Stimulated activated naive CD8-positive, alpha-beta T cell treated with anti-CD3 and anti-CD28 coated beads, Interleukin-15, amount 100 ng/mL, for 72 hours (primary cell): ENCODE data around the gene MTTP.

ENCODE experiments used
- ATAC-seq: fragments of 150-1000 bp; cut with Tn5 transposase; 2 replicates; pipeline ENCODE4 v1.10.0; 2021; ENCODE audit warnings: mild to moderate bottlenecking, moderate library complexity
- DNase-seq, 2 donors: peaks; one replicate each; pipeline ENCODE4 v3.0.0; 2021 to 2022
- H3K27ac Mint-ChIP-seq, 2 donors: one replicate each; pipeline ENCODE4 v1.8.0; 2022; ENCODE audit warnings: mild to moderate bottlenecking in 2 of 2, mixed read lengths in 2 of 2, moderate library complexity in 2 of 2
- H3K27me3 Mint-ChIP-seq: one replicate; pipeline ENCODE4 v1.8.0; 2022; ENCODE audit warnings: mixed read lengths
- H3K4me1 Mint-ChIP-seq: one replicate; pipeline ENCODE4 v1.8.0; 2022; ENCODE audit warnings: mild to moderate bottlenecking, mixed read lengths
- H3K4me3 Mint-ChIP-seq, 2 donors: one replicate each; pipeline ENCODE4 v1.8.0; 2022; ENCODE audit warnings: mild to moderate bottlenecking in 2 of 2, mixed read lengths in 2 of 2, moderate library complexity in 1 of 2
- H3K9me3 Mint-ChIP-seq, 2 donors: one replicate each; pipeline ENCODE4 v1.8.0; 2022; ENCODE audit warnings: mixed read lengths in 2 of 2

The MTTP gene

DNA sequence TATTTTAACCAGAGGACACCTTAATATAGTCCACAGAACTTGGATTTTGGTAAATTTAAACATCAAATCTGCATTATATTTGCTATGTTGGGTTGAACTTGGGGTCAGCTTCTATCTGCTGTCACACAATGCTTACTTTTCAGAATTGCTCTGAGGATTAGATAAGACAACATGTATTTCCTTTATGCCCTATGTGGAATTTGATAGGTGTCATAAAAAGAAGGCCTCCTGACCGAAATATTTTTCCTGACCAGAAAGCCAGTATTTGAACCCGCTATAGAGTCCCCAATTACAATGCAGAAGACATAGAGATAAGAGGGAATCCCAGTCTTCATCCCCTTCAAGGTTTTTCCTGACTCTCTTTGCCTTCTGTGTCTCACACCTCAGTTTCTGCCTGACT lies 4.1 kb downstream of the MTTP start:
- ATAC-seq (no peak), DNase-seq (no peak)
- H3K27me3 Mint-ChIP-seq: peaks cover 26% of the 10 kb centered on the region
- no peaks in the 10 kb centered on the region for H3K9me3 Mint-ChIP-seq
- no peaks in the 10 kb centered on the region for H3K4me1 Mint-ChIP-seq
- H3K27ac Mint-ChIP-seq: no peak overlapping the region
- no peak overlapping the region for H3K4me3 Mint-ChIP-seq

DNA sequence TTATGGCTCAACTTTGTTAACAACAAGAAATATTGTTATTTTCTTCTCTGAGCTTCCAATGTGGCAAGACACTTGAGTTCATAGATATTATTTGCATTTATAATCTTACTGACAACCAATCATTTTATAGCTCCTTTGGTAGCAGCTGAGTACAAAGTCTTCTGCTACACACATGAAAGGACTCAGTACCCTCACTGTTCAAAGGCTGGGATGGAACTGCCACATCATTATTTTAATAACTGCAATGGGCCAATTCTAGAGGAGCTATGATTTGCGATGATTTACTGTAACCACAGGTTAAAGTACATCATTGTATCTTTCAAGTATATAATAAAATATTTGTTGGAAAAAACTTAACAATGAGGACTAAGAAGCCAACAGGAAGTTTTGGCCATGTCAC lies 10.9 kb downstream of the MTTP start:
- no peaks in the 10 kb centered on the region for H3K4me1 Mint-ChIP-seq
- ATAC-seq: no peak
- DNase-seq: no peak
- no peaks in the 10 kb centered on the region for H3K9me3 Mint-ChIP-seq
- peaks cover 17% of the 10 kb centered on the region for H3K27me3 Mint-ChIP-seq
- no peak overlapping the region for H3K4me3 Mint-ChIP-seq
- no peak overlapping the region for H3K27ac Mint-ChIP-seq

DNA sequence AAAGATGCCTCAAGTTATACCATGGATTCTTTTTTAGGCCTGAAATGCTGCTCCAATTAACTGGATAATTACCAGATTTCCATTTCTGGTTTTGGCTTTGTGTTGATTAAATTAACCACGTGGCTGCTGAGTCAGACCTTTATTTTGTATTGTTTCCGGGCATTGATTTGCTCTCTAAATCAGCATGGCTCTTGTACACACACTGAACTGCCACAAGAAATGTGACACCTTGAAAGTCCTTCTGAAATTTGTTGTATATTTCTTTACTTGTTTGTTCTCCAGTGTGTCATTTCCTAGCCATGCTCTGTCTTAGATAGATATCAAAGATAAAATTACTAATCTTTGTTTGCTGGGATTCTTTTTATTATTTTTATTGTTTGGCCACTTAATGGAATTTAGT lies 11.7 kb downstream of the MTTP start:
- H3K27ac Mint-ChIP-seq: no peak overlapping the region
- H3K9me3 Mint-ChIP-seq: no peaks in the 10 kb centered on the region
- ATAC-seq (no peak), DNase-seq (no peak)
- H3K27me3 Mint-ChIP-seq: peaks cover 17% of the 10 kb centered on the region
- no peaks in the 10 kb centered on the region for H3K4me1 Mint-ChIP-seq
- no peak overlapping the region for H3K4me3 Mint-ChIP-seq

DNA sequence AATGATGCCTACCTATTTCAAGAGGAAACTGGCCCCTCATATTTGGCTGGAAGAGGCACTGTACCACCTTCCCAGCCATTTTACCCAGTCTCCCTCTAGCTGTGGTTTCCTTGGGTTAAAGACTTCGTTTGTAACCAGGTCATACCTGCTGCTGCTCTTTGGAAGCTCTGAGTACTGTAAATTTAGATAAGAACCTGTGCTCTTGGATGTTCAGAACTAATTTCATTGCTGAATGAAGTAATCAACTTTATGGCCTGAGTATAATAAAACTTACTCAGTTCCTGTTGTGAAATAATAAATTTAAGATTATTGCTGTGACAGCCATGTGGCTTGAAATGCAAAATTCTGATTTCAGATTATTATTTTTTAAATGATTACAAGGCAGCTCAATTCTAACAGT lies 12.2 kb downstream of the MTTP start:
- H3K27me3 Mint-ChIP-seq: peaks cover 12% of the 10 kb centered on the region
- no peak for DNase-seq

DNA sequence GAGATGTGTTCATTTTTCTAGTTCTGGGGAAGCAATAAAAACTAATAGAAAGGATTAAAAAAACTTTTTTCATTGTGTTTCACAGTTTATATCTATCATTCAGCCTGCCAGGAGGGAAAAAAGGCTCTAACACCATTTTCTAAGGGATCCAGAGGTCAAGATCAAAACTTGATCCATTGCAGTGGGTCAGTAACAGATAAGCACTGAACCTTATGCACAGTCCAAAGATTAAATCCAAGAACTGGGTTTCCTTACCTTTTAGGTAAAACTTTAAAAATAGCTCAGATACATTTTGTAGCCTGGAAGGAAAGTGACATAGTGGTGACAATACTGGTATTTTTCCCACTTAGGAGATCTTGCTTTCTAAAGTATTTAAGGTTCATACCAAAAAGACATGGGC lies 12.7 kb downstream of the MTTP start:
- no peaks in the 10 kb centered on the region for H3K4me1 Mint-ChIP-seq
- DNase-seq (no peak), ATAC-seq (no peak)
- H3K4me3 Mint-ChIP-seq: no peak overlapping the region
- no peaks in the 10 kb centered on the region for H3K9me3 Mint-ChIP-seq
- H3K27ac Mint-ChIP-seq: no peak overlapping the region
- peaks cover 9% of the 10 kb centered on the region for H3K27me3 Mint-ChIP-seq

More for the DNA sequence above, 12.2 kb downstream of the MTTP start:
- no peaks in the 10 kb centered on the region for H3K9me3 Mint-ChIP-seq
- no peaks in the 10 kb centered on the region for H3K4me1 Mint-ChIP-seq
- H3K27ac Mint-ChIP-seq: no peak overlapping the region
- no peak for ATAC-seq
- H3K4me3 Mint-ChIP-seq: no peak overlapping the region

DNA sequence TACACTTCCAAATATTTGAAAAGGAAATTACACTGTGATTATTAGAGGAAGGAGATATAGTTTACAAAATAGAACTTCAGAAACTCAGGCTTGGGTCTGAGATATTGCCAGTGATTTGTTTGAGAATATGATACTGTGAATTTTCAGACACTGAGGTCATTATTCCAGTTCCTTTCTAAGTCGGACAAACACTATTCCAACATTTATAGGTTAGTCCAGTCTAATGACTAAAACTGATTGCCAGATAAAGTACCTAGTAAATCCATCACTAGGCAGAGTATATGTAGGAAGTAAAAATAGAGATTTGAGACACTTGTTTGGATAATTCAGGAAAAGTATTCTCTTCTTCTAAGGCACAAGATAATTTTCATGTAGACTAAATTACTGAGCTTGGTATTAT lies 13.2 kb downstream of the MTTP start:
- DNase-seq: no peak
- Mint-ChIP-seq H3K9me3 (no peaks in the 10 kb centered on the region), H3K4me1 (no peaks in the 10 kb centered on the region), H3K27ac (no peak overlapping the region), H3K4me3 (no peak overlapping the region), H3K27me3 (peaks cover 5% of the 10 kb centered on the region)
- no peak for ATAC-seq

DNA sequence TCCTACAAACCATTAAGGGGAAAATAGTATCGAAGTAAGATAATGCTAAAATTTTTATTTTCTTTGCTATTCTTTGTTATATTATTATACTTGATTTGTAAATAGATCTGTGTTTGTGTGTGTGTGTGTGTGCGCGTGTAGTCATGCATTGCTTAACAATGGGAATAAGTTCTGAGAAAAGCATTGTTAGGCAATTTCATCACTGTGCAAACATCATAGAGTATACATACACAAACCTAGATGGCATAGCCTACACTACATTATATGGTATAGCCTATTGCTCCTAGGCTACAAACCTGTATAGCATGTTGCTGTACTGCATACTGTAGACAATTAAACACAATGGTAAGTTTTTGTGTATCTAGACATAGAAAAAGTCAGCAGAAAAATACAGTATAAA lies 17.1 kb downstream of the MTTP start:
- no peak for ATAC-seq
- no peak for DNase-seq
- no peak overlapping the region for H3K4me3 Mint-ChIP-seq
- H3K4me1 Mint-ChIP-seq: no peaks in the 10 kb centered on the region
- H3K9me3 Mint-ChIP-seq: no peaks in the 10 kb centered on the region
- no peak overlapping the region for H3K27ac Mint-ChIP-seq
- no peaks in the 10 kb centered on the region for H3K27me3 Mint-ChIP-seq

DNA sequence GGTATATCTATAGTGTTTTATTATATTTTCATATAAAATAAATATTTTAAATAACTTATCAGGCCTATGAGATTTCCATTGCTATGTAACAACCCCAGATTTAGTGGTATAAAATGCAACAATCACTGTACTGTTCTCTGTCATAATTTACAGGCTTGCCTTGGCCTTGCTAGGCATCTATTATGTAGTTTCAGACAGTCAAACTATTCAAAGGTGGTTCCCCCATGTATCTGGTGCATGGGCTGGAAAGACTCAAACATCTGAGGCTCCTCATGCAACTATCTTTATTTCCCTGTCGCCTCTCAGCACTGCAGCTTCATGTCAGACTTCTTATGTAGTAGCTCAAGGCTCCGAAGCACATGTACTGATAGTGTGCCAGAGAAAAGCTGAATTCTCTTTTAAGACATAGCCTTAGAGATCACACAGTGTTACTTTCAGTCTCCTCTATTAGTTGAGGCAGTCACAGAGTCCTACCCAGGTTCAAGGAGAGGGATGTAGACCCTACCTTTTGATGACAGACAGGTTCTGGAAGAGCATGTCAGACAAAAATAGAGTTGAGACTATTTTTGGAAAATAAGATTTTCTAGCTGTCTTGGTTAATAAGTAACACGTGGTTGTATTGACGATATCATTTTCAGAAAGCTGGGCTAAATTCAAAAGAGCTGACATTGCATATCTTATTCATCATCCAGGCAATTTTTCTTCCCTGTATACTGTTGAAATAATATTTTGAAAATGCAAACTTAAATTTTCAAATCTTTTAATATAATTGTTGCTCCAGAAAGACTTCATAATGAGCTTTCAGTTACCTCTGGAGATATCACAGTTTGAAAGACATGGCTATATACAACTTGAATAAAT lies 19.4 kb downstream of the MTTP start:
- Mint-ChIP-seq H3K27ac (no peak overlapping the region), H3K4me3 (no peak overlapping the region), H3K4me1 (no peaks in the 10 kb centered on the region), H3K27me3 (no peaks in the 10 kb centered on the region), H3K9me3 (no peaks in the 10 kb centered on the region)
- no peak for DNase-seq
- no peak for ATAC-seq

DNA sequence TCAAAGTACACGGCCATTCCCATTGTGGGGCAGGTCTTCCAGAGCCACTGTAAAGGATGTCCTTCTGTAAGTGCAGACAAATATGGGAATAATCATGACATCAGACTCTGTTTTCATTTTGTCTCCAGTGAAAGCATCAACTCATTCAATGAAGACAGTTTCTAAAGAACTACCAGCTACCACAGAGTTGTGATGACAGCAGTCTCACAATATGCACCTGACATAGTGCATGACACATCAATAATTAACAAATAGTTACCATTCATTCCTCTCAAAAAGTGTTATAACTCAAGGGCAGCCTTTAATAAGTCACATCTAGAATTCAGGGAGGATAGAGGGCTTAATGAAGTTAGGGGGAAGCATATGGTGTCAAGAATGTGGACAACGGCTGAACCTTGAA lies 20.2 kb downstream of the MTTP start:
- Mint-ChIP-seq H3K27ac (no peak overlapping the region), H3K4me3 (no peak overlapping the region), H3K4me1 (no peaks in the 10 kb centered on the region), H3K27me3 (no peaks in the 10 kb centered on the region), H3K9me3 (no peaks in the 10 kb centered on the region)
- ATAC-seq (no peak), DNase-seq (no peak)

DNA sequence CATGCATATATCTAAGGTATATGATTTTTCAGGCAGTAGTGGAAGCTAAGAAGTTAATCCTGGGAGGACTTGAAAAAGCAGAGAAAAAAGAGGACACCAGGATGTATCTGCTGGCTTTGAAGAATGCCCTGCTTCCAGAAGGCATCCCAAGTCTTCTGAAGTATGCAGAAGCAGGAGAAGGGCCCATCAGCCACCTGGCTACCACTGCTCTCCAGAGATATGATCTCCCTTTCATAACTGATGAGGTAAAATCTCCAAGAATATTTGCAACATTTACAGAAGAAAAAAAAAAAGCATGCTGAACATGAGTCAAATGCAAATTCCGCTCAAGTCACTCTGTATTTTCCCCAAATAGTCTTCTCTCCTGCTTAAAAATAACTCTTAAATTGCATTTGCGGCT lies 32.1 kb downstream of the MTTP start:
- DNase-seq (no peak), ATAC-seq (no peak)
- H3K27ac Mint-ChIP-seq: no peak overlapping the region
- H3K4me3 Mint-ChIP-seq: no peak overlapping the region
- H3K4me1 Mint-ChIP-seq: no peaks in the 10 kb centered on the region
- H3K9me3 Mint-ChIP-seq: no peaks in the 10 kb centered on the region
- H3K27me3 Mint-ChIP-seq: peaks cover 27% of the 10 kb centered on the region

DNA sequence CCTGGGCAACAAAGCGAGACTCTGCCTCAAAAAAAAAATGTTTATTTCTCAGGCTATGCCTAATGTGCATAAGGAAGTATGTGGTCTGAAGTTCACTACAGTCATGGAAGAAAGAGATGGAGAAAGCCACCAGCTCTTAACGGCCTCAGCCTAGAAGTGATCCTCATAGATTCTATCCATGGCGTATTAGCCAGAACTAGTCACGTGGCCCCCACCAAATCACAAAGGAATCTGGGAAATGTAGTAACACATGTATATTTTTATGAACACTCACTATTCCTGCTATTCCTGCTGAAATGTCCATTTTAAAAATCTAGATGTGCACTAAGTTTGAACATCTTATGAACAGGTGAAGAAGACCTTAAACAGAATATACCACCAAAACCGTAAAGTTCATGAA lies 33.8 kb downstream of the MTTP start:
- no peak overlapping the region for H3K4me3 Mint-ChIP-seq
- H3K4me1 Mint-ChIP-seq: no peaks in the 10 kb centered on the region
- ATAC-seq (no peak), DNase-seq (no peak)
- H3K27me3 Mint-ChIP-seq: peaks cover 27% of the 10 kb centered on the region
- no peak overlapping the region for H3K27ac Mint-ChIP-seq
- H3K9me3 Mint-ChIP-seq: no peaks in the 10 kb centered on the region

DNA sequence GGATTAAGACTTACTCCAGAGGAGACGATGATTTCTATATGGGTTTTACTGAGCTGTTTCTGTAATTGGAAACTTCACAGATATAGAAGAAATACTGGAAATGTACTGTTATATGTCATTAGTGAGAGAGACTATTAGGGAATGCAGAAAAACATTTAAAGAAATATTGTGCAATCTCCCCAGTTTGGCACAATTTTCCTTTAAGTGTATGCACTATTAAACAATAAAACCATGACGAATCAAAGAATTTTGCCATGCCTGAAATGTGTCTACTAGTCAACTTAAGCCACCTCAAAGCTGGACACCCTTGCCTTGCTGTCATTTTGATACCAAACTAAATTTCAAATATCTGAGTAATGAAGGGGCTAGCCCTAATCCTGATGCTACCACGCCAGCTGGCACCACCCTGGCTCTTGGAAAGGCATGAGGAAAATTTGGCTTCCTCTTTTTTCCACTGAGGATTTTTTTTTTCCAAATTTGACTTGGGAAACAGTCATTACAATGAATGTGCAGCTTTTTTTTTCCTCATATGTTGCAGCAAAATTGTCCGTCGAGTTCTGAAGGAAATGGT lies 36.1 kb downstream of the MTTP start:
- H3K4me3 Mint-ChIP-seq: no peak overlapping the region
- no peak overlapping the region for H3K27ac Mint-ChIP-seq
- H3K4me1 Mint-ChIP-seq: no peaks in the 10 kb centered on the region
- no peak for ATAC-seq
- H3K9me3 Mint-ChIP-seq: no peaks in the 10 kb centered on the region
- no peak for DNase-seq
- H3K27me3 Mint-ChIP-seq: peaks cover 27% of the 10 kb centered on the region

DNA sequence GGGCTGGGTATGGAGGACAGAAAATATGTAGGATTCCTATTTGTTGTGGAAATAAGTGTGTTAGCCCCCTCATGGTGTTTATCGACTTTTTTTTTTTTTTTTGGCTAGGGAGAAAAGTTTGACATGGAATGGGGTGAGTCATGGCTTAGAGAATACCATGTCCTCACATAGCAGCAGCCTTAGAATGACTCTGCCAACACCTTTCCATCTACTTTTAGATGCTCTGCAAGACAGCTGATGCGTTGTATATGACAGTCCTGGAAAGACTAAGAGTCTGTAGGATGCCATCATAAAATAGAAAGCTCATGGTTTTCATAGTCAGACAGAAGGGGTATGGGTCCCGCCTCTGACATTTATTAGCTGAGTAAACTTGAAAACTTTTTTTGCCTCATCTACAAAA lies 37.7 kb downstream of the MTTP start:
- H3K4me1 Mint-ChIP-seq: no peaks in the 10 kb centered on the region
- H3K27me3 Mint-ChIP-seq: peaks cover 24% of the 10 kb centered on the region
- no peak for ATAC-seq

DNA sequence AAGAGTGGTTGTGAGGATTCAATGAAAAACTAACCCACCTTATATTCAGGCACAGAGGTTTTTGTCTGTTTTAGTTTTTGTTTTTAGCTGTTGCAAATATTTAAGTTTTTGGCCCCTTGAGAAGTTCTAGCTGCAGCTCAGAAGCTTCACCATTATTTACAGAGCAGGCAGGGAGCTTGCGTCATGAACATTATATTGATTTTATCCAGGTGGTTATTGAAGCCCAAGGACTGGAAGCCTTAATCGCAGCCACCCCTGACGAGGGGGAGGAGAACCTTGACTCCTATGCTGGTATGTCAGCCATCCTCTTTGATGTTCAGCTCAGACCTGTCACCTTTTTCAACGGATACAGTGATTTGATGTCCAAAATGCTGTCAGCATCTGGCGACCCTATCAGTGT lies 38.1 kb downstream of the MTTP start:
- Mint-ChIP-seq H3K9me3 (no peaks in the 10 kb centered on the region), H3K27ac (no peak overlapping the region), H3K27me3 (peaks cover 19% of the 10 kb centered on the region), H3K4me1 (no peaks in the 10 kb centered on the region), H3K4me3 (no peak overlapping the region)
- ATAC-seq (no peak), DNase-seq (no peak)

More for the DNA sequence above, 37.7 kb downstream of the MTTP start:
- DNase-seq: no peak
- Mint-ChIP-seq H3K9me3 (no peaks in the 10 kb centered on the region), H3K4me3 (no peak overlapping the region), H3K27ac (no peak overlapping the region)

DNA sequence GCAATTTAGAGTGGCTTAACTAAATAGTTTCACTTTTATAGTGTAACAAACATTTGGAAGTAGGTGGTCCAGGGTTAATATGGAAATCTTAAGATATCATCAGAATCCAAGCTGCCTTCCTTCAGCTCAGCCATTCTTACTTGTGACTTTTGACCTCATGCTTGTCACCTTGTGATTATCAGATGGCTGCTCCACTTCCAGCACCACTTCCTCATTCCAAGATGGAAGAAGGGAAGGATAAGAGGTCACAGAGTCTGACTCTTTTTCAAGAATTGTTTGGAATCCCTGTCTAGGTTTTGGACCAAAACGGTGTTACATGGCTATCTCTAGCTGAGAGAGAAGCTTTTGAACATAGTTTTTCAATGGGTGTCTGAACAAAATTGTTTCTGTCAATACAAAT lies 39.9 kb downstream of the MTTP start:
- Mint-ChIP-seq H3K4me1 (no peaks in the 10 kb centered on the region), H3K9me3 (no peaks in the 10 kb centered on the region), H3K4me3 (no peak overlapping the region), H3K27ac (no peak overlapping the region), H3K27me3 (peaks cover 4% of the 10 kb centered on the region)
- DNase-seq: no peak
- no peak for ATAC-seq

DNA sequence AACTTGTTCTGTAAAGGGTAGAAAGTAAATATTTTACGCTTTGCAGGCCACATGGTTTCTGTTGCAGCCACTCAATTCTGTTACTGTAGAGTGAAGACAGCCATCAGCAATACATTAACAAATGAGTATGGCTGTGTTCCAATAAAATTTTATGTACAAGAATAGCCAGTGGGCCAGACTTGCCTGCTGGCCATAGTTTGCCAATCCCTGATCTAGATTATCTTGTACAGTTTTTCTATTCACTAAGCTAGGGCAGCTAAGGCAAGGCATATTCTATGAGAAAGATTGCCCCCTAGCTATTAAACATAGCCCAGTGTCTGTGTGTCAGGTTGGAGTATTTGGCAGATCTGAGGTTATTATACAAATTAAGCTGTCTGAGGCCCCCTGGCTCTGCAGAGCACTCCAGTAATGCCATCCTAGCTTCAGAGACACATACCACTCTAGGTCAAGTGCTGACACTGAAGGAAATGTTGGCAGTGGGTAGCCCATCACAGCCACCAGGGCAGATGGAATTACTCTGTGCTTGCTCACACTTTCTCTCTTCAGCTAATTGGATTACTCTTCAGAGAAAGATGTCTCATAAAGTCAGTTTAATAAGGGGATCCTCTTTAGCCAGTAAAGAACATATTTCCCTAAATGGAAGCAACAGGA lies 40.7 kb downstream of the MTTP start:
- Mint-ChIP-seq H3K4me3 (no peak overlapping the region), H3K27ac (no peak overlapping the region), H3K27me3 (no peaks in the 10 kb centered on the region), H3K4me1 (no peaks in the 10 kb centered on the region), H3K9me3 (no peaks in the 10 kb centered on the region)
- no peak for DNase-seq
- ATAC-seq: peak; percentile 54
